GM19395 (cell line): ENCODE data around the gene PNPLA3.
"Not testable (repeated sequence)": the region's sequence is repeated elsewhere in the genome, so short reads cannot be mapped to it uniquely, and the experiment has no call there.

Source experiments
- ATAC-seq: cut with Tn5 transposase; IDR thresholded peaks from one replicate; pipeline ENCODE4 v1.9.1; 2021; ENCODE audit warnings: mild to moderate bottlenecking, moderate library complexity; ENCODE audit not compliant: unreplicated experiment

PNPLA3 gene

GRCh38 chr22:43889201-43889859 is 34.3 kb upstream of the PNPLA3 start:
- ATAC-seq: no peak

- ATAC-seq: no peak
Observed at GRCh38 chr22:43889860-43890253, 33.7 kb upstream of the PNPLA3 start.

- no peak for ATAC-seq
Observed at GRCh38 chr22:43890901-43891331, 32.7 kb upstream of the PNPLA3 start.

- ATAC-seq: no peak
Observed at GRCh38 chr22:43891360-43892182, 32.0 kb upstream of the PNPLA3 start, which contains the start of gene PNPLA5. Gene PNPLA5, minus strand, starts transcription at chr22:43892013. Its CDS starts 133 bp downstream, at chr22:43891880.

- ATAC-seq: no peak
Observed at GRCh38 chr22:43892183-43892894, 31.3 kb upstream of the PNPLA3 start.

GRCh38 chr22:43893266-43893665 is 30.3 kb upstream of the PNPLA3 start:
- no peak for ATAC-seq

GRCh38 chr22:43894122-43894521 is 29.5 kb upstream of the PNPLA3 start:
- ATAC-seq: no peak

- ATAC-seq: no peak
Observed at GRCh38 chr22:43895986-43896645, 27.5 kb upstream of the PNPLA3 start.

- no peak for ATAC-seq
Observed at GRCh38 chr22:43897751-43898261, 25.8 kb upstream of the PNPLA3 start.

GRCh38 chr22:43900206-43900605 is 23.4 kb upstream of the PNPLA3 start:
- ATAC-seq: no peak

- no peak for ATAC-seq
Observed at GRCh38 chr22:43901976-43902643, 21.5 kb upstream of the PNPLA3 start.

- ATAC-seq: not testable (repeated sequence)
Observed at GRCh38 chr22:43903033-43903432, 20.6 kb upstream of the PNPLA3 start.

GRCh38 chr22:43904412-43904811 is 19.2 kb upstream of the PNPLA3 start:
- ATAC-seq: not testable (repeated sequence)

GRCh38 chr22:43905681-43906080 is 17.9 kb upstream of the PNPLA3 start:
- ATAC-seq: no peak

GRCh38 chr22:43909708-43910107 is 13.9 kb upstream of the PNPLA3 start:
- ATAC-seq: no peak

- no peak for ATAC-seq
Observed at GRCh38 chr22:43910178-43910695, 13.4 kb upstream of the PNPLA3 start.

- ATAC-seq: no peak
Observed at GRCh38 chr22:43911351-43911750, 12.3 kb upstream of the PNPLA3 start.

GRCh38 chr22:43917521-43917920 is 6.1 kb upstream of the PNPLA3 start:
- ATAC-seq: no peak

GRCh38 chr22:43919106-43919973 is 4.3 kb upstream of the PNPLA3 start:
- no peak for ATAC-seq
